DND-41 (cell line): ENCODE results near the gene MYL6.

Source experiments
- EZH2 ChIP-seq: IDR thresholded peaks from 3 replicates; pipeline ENCODE4 v1.6.1; 2012; ENCODE audit warnings: borderline replicate concordance, low read depth, mild to moderate bottlenecking, moderate library complexity, low read length, inconsistent platforms; ENCODE audit not compliant: severe bottlenecking
- TF ChIP-seq, protein P1 (sequence below): IDR thresholded peaks from 2 replicates; pipeline ENCODE4 v1.5.1; 2012; ENCODE audit warnings: borderline replicate concordance, low read length, moderate library complexity, mild to moderate bottlenecking; ENCODE audit not compliant: poor library complexity, severe bottlenecking; ENCODE audit errors: extremely low read depth

DNA sequence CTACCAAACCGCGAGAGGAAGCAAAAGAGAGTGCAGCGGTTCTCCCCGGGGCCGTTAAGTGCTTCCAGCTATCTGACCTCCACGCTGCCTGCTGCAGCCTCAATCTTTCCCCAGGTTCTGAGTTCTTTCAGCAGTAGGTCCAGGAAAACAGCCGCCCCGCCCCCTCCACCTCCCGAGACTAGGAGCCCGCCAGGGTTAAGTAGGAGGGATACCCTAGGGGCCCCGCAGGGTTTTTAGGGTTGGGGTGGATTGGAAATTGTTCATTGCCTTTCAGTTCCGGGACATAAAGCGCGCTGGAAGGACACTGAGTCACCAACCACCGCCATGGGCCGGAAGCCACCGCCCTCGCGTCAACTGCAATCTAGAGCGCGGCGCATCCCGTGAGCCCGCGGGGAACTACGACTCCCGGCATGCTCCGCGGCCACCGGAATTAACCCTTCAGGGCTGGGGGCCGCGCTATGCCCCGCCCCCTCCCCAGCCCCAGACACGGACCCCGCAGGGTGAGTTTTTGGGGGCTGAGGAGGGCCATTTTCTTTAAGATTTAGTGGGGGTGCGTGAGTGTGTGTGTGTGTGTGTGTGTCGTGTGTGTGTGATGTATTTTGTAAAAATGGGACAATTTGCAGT lies 5.9 kb upstream of the MYL6 start, which contains the start of gene MYL6B:
- TF ChIP-seq, protein P1, sequence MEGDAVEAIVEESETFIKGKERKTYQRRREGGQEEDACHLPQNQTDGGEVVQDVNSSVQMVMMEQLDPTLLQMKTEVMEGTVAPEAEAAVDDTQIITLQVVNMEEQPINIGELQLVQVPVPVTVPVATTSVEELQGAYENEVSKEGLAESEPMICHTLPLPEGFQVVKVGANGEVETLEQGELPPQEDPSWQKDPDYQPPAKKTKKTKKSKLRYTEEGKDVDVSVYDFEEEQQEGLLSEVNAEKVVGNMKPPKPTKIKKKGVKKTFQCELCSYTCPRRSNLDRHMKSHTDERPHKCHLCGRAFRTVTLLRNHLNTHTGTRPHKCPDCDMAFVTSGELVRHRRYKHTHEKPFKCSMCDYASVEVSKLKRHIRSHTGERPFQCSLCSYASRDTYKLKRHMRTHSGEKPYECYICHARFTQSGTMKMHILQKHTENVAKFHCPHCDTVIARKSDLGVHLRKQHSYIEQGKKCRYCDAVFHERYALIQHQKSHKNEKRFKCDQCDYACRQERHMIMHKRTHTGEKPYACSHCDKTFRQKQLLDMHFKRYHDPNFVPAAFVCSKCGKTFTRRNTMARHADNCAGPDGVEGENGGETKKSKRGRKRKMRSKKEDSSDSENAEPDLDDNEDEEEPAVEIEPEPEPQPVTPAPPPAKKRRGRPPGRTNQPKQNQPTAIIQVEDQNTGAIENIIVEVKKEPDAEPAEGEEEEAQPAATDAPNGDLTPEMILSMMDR = no peak
- no peak for TF ChIP-seq EZH2
